Measurements from ENCODE around the gene GDPD5. TPM values are rescaled to one million over a fixed set of nuclear protein-coding genes. Genes with fewer than 3 reads are reported as not detected.
A peak's percentile ranks its signal among the peaks of the same experiment; 100 is the strongest.

Gene GDPD5
- polyA plus RNA-seq, 1 experiment: 7.7 TPM

- ChIA-PET POLR2A (no interaction called here), CTCF (interaction anchor here (0.6 to 5.8 kb wide), 37 partner anchors 8 to 131 kb away, joined by 3 to 168 read pairs (median 4); partner anchors contain the start of genes GDPD5 and KLHL35)
- Histone ChIP-seq H3K4me3 (ENCODE audit: low read depth, low read length) (no peak overlapping the region), H3K27me3 (ENCODE audit: control insufficient read depth, insufficient read depth, low read length) (no peaks in the 10 kb centered on the region; the same call in 1 of the 2 replicates), H3K36me3 (ENCODE audit: control insufficient read depth, insufficient read depth, low read length) (no peaks in the 10 kb centered on the region)
- TF ChIP-seq CTCF (IDR thresholded peaks at IDR 0.05; ENCODE audit: insufficient read depth, low read depth, low read length): peak; percentile 93
- DNase-seq (ENCODE audit: low read depth): no peak
These were observed 80.3 kb downstream of the GDPD5 start for GRCh38 chr11:75445315-75445953.

- POLR2A ChIA-PET: no interaction called here
- CTCF ChIA-PET: interaction anchor here (1.5 to 5.8 kb wide), 3 partner anchors 35 to 88 kb away, joined by 4 to 168 read pairs (median 25); partner anchors contain the start of gene GDPD5
- no peak for TF ChIP-seq CTCF (IDR thresholded peaks at IDR 0.05; ENCODE audit: insufficient read depth, low read depth, low read length)
- Histone ChIP-seq H3K4me3 (ENCODE audit: low read depth, low read length) (no peak overlapping the region), H3K27me3 (ENCODE audit: control insufficient read depth, insufficient read depth, low read length) (no peaks in the 10 kb centered on the region; the same call in 1 of the 2 replicates), H3K36me3 (ENCODE audit: control insufficient read depth, insufficient read depth, low read length) (no peaks in the 10 kb centered on the region)
- DNase-seq (ENCODE audit: low read depth): no peak
These were observed 82.7 kb downstream of the GDPD5 start for GRCh38 chr11:75443043-75443442.

- Histone ChIP-seq H3K36me3 (ENCODE audit: control insufficient read depth, insufficient read depth, low read length) (no peaks in the 10 kb centered on the region), H3K4me3 (ENCODE audit: low read depth, low read length) (no peak overlapping the region), H3K27me3 (ENCODE audit: control insufficient read depth, insufficient read depth, low read length) (no peaks in the 10 kb centered on the region; the same call in 1 of the 2 replicates)
- POLR2A ChIA-PET: no interaction called here
- no peak for TF ChIP-seq CTCF (IDR thresholded peaks at IDR 0.05; ENCODE audit: insufficient read depth, low read depth, low read length)
- CTCF ChIA-PET: interaction anchor here (1.5 to 5.8 kb wide), 3 partner anchors 34 to 89 kb away, joined by 4 to 168 read pairs (median 25); partner anchors contain the start of gene GDPD5
- no peak for DNase-seq (ENCODE audit: low read depth)
These were observed 83.4 kb downstream of the GDPD5 start for GRCh38 chr11:75442161-75442885.

- CTCF ChIA-PET: interaction anchor here (5.8 kb wide), 1 partner anchor 89 kb away, joined by 168 read pairs; no protein-coding TSS in a partner anchor
- no peaks in the 10 kb centered on the region for H3K36me3 ChIP-seq (ENCODE audit: control insufficient read depth, insufficient read depth, low read length)
- H3K4me3 ChIP-seq (ENCODE audit: low read depth, low read length): no peak overlapping the region
- no peaks in the 10 kb centered on the region; the same call in 1 of the 2 replicates for H3K27me3 ChIP-seq (ENCODE audit: control insufficient read depth, insufficient read depth, low read length)
- no peak for TF ChIP-seq CTCF (IDR thresholded peaks at IDR 0.05; ENCODE audit: insufficient read depth, low read depth, low read length)
- POLR2A ChIA-PET: no interaction called here
- DNase-seq (ENCODE audit: low read depth): no peak
These were observed 84.0 kb downstream of the GDPD5 start for GRCh38 chr11:75441804-75442132.

Data from BJ (cell line).